Ascending aorta (tissue), 2 donors: Measurements from ENCODE around the gene PRKAR1A. TPM values are rescaled to one million over a fixed set of nuclear protein-coding genes. Genes with fewer than 3 reads are reported as not detected.
A peak's percentile ranks its signal among the peaks of the same experiment; 100 is the strongest.

Experiments used
- DNase-seq, 2 donors: peaks; one replicate each; pipeline ENCODE4 v3.0.0-alpha.2; 2019; ENCODE audit warnings: low spot score in 2 of 2
- H3K27ac ChIP-seq, 2 donors: fragments of 200-600 bp; sonication (generic); one replicate each; pipeline ENCODE4 v1.5.1; 2016 to 2017; ENCODE audit warnings: mild to moderate bottlenecking in 1 of 2
- H3K27me3 ChIP-seq: fragments of 200-600 bp; sonication (generic); one replicate; pipeline ENCODE4 v1.5.1; 2017
- H3K36me3 ChIP-seq, 2 donors: fragments of 200-600 bp; sonication (generic); one replicate each; pipeline ENCODE4 v1.5.1; 2016
- H3K4me1 ChIP-seq, 2 donors: fragments of 200-600 bp; sonication (generic); one replicate each; pipeline ENCODE4 v1.5.1; 2016 to 2017; ENCODE audit warnings: mild to moderate bottlenecking in 1 of 2
- H3K4me3 ChIP-seq, 2 donors: fragments of 200-600 bp; sonication (generic); one replicate each; pipeline ENCODE4 v1.5.1; 2016 to 2017; ENCODE audit warnings: mild to moderate bottlenecking in 1 of 2
- H3K9me3 ChIP-seq, 2 donors: fragments of 200-600 bp; sonication (generic); one replicate each; pipeline ENCODE4 v1.5.1; 2016
- intact Hi-C: fragments of 100-400 bp; cut with DNase I; formaldehyde crosslinking; loops from one replicate; pipeline ENCODE4 v1.15.1; 2023
- total RNA-seq: library from RNA; depleted of rRNA; stranded (reverse); fragments of >200 nt; gene quantifications from one replicate; pipeline ENCODE4 v1.1.0, GENCODE V29; 2016
- TF ChIP-seq, protein P1 (sequence below), 3 experiments: fragments of 200-600 bp in 2 of 3; fragments of 450-650 bp in 1 of 3; sonication (generic) in 2 of 3; IDR thresholded peaks; one replicate each; pipeline ENCODE4 v1.5.1; 2016 to 2019; ENCODE audit warnings: antibody characterized with exemption in 3 of 3, mild to moderate bottlenecking in 1 of 3, moderate library complexity in 1 of 3

PRKAR1A gene
- total RNA-seq, 1 donor from 2014 or later = 233 TPM

DNA sequence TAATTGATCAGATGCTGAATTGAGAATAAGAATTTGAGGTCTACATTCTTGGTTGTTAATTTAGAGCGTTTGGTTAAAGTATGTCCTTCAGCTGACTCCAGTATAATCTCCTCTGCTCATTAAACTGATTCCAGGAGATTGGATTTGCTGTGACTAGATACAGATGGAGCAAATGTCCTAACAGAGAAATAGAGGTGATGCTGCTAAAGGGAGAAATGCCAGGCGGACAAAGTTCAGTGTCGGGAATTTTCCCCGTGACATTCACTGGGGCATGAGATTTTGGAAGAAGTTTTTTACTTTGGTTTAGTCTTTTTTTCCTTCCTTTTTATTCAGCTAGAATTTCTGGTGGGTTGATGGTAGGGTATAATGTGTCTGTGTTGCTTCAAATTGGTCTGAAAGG, 19.0 kb downstream of the PRKAR1A start:
- no peaks in the 10 kb centered on the region for H3K27me3 ChIP-seq
- H3K36me3 ChIP-seq = peaks cover 62 to 82% of the 10 kb centered on the region in 2 donors
- no peak overlapping the region for H3K4me3 ChIP-seq
- no peak for DNase-seq
- TF ChIP-seq, protein P1, sequence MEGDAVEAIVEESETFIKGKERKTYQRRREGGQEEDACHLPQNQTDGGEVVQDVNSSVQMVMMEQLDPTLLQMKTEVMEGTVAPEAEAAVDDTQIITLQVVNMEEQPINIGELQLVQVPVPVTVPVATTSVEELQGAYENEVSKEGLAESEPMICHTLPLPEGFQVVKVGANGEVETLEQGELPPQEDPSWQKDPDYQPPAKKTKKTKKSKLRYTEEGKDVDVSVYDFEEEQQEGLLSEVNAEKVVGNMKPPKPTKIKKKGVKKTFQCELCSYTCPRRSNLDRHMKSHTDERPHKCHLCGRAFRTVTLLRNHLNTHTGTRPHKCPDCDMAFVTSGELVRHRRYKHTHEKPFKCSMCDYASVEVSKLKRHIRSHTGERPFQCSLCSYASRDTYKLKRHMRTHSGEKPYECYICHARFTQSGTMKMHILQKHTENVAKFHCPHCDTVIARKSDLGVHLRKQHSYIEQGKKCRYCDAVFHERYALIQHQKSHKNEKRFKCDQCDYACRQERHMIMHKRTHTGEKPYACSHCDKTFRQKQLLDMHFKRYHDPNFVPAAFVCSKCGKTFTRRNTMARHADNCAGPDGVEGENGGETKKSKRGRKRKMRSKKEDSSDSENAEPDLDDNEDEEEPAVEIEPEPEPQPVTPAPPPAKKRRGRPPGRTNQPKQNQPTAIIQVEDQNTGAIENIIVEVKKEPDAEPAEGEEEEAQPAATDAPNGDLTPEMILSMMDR (IDR thresholded peaks at IDR 0.05) = no peak
- intact Hi-C loops = no loop called here
- no peak overlapping the region for H3K27ac ChIP-seq
- no peaks in the 10 kb centered on the region for H3K4me1 ChIP-seq
- H3K9me3 ChIP-seq = no peaks in the 10 kb centered on the region

DNA sequence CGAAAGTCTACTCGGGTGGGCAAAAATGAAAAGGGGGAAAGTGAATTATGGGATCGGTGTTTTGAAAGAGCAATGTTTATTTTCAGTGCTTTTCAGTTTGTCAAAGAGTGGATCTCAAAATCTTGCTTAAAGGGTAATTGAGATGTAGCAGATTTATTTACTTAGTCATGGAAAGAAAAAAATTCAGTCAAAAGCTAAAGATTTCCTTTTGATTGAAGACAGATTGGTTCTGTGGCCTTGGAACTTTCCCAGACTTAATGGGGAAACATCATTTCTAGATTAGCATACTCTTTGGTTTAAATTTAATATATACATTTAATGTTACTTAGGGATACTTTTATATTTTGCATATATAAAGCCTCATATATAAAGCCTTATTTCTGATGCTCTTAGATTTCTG, 20.6 kb downstream of the PRKAR1A start:
- Histone ChIP-seq H3K27me3 (no peaks in the 10 kb centered on the region), H3K9me3 (no peaks in the 10 kb centered on the region), H3K4me1 (no peaks in the 10 kb centered on the region), H3K36me3 (peaks cover 48 to 81% of the 10 kb centered on the region in 2 donors), H3K4me3 (no peak overlapping the region), H3K27ac (no peak overlapping the region)
- intact Hi-C loops = no loop called here
- no peak for DNase-seq
- TF ChIP-seq, protein P1 (IDR thresholded peaks at IDR 0.05) = no peak

DNA sequence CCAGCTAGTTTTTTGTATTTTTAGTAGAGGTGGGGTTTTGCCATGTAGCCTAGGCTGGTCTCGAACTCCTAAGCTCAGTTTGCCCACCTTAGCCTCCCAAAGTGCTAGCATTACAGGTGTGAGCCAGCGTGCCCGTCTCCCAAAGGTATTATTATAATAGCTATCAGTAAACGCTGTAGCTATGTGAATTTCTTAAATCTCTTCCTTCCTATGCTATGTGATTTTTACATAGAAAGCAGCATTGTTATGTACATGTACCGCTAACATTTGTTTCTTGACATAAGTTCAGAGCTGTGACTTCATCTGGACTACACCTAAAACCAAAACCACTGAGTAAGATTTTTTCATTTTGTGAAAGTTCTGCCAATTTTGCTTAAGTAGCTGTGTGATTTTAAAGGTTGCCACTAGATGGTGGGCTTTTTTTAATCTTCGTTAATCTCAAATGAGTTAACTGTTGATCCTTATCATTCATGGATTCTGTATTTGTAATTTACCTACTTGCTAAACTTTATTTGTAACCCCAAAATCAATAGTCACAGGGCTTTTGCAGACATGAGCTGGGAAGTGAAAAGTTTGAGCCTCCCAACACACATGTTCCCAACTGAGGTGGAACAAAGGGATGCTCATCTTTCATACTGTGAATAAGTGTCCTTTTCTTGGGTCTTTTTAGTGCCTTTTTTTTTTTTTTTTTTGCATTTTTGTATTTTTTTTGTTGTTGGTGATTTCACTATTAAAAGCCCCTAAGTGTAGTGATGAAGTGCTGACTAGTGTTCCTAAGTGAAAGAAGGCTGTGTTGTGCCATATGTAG, 21.9 kb downstream of the PRKAR1A start:
- TF ChIP-seq, protein P1 (IDR thresholded peaks at IDR 0.05) = peak in 2 of 3 experiments; percentile 29 to 50
- no peak for DNase-seq
- Histone ChIP-seq H3K9me3 (no peaks in the 10 kb centered on the region), H3K4me1 (no peaks in the 10 kb centered on the region), H3K4me3 (no peak overlapping the region), H3K36me3 (peaks cover 35 to 70% of the 10 kb centered on the region in 2 donors), H3K27me3 (no peaks in the 10 kb centered on the region), H3K27ac (no peak overlapping the region)
- intact Hi-C loops = loop anchor here (1.0 kb wide), 1 partner anchor 226 kb away; no protein-coding TSS in a partner anchor

DNA sequence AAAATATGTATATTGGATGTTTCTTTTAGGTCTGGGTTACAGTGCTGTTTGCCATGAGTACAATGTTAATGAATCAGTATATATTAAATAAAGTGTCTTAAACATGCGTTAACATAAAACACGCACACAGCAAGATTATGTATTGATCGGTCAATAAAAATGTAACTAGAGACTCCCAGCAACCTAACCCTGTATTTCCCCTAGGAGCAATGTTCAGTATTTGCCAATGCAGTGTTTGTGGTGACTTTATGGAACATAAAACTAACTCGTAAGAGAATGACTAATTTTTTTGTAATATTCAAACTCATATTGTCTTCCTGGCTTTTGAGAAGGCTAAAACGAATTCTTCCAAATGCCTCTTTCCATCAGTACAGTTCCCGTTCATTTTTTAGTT, 22.5 kb downstream of the PRKAR1A start:
- intact Hi-C loops = loop anchor here (1.0 kb wide), 1 partner anchor 226 kb away; no protein-coding TSS in a partner anchor
- H3K27ac ChIP-seq = no peak overlapping the region
- peaks cover 31 to 68% of the 10 kb centered on the region in 2 donors for H3K36me3 ChIP-seq
- H3K4me3 ChIP-seq = no peak overlapping the region
- no peaks in the 10 kb centered on the region for H3K27me3 ChIP-seq
- TF ChIP-seq, protein P1 (IDR thresholded peaks at IDR 0.05) = no peak
- H3K9me3 ChIP-seq = no peaks in the 10 kb centered on the region
- no peak for DNase-seq
- H3K4me1 ChIP-seq = no peaks in the 10 kb centered on the region

DNA sequence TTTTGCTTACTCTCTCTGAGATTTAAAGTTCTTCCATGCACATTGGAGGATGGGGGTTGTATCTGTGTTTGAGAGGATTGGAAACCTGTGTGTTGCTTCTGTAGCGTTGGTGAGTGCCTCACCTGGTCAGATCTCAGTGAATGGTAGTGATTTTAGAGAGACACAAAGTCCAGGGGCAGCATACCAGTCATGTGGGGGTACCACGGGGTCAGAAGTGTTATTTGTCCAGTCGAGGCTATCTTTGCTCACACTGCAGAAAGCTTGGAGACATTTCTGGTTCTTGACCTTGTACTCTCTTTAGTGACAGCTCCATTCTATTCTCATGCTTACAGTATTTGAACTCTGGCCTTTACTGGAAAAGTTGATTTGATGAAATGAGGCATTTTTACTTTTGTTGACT, 23.7 kb downstream of the PRKAR1A start:
- DNase-seq = no peak
- TF ChIP-seq, protein P1 (IDR thresholded peaks at IDR 0.05) = no peak
- H3K27ac ChIP-seq = no peak overlapping the region
- no peaks in the 10 kb centered on the region for H3K27me3 ChIP-seq
- H3K4me3 ChIP-seq = no peak overlapping the region
- intact Hi-C loops = no loop called here
- peaks cover 28 to 60% of the 10 kb centered on the region in 2 donors for H3K36me3 ChIP-seq
- no peaks in the 10 kb centered on the region for H3K9me3 ChIP-seq
- H3K4me1 ChIP-seq = no peaks in the 10 kb centered on the region
